K562 (cell line): Measurements from ENCODE around the gene PLA2G15. TPM values are rescaled to one million over a fixed set of nuclear protein-coding genes. Genes with fewer than 3 reads are reported as not detected.
A peak's percentile ranks its signal among the peaks of the same experiment; 100 is the strongest.

Experiments used
- ATAC-seq: fragments of 200-7000 bp; cut with Tn5 transposase; 3 replicates; pipeline ENCODE4 v1.9.1; 2020; ENCODE audit warnings: moderate library complexity
- BruUV-seq: library from RNA; stranded (reverse); fragments of 400-500 nt; replicated peaks from 2 replicates; lab custom pipeline; 2021; lab: Mats Ljungman, UMichigan
- CTCF ChIA-PET: fragments of 300-600 bp; formaldehyde crosslinking; extraction: SDS; loops from one replicate; lab custom pipeline; 2021; ENCODE audit warnings: low intra/inter-chr PET ratio; lab: Yijun Ruan, JAX
- POLR2A ChIA-PET: fragments of 300-600, 350-650 bp; sonication (Branson Sonifier 250); formaldehyde crosslinking; extraction: SDS; loops from one replicate; lab custom pipeline; 2021; ENCODE audit warnings: antibody characterized with exemption, inconsistent platforms; lab: Yijun Ruan, JAX
- DNase-seq, 4 experiments: peaks; one replicate each; pipeline versions ENCODE4 v3.0.0 to v3.0.0-alpha.2; 2011 to 2018; ENCODE audit warnings: low spot score in 3 of 4, mixed read lengths in 3 of 4; ENCODE audit errors: extremely low read depth in 1 of 4
- FAIRE-seq: peaks from 2 replicates; lab custom pipeline; 2011; peaks lifted over from hg19 to GRCh38; lab: Jason Lieb, UNC
- H2AFZ ChIP-seq: 2 replicates; pipeline ENCODE4 v1.6.0; 2011; ENCODE audit warnings: low read depth, low read length, control low read depth, inconsistent platforms
- H3K27ac ChIP-seq: fragments of 200-600 bp; 3 replicates; pipeline ENCODE4 v1.8.0; 2011; ENCODE audit warnings: low read depth, mild to moderate bottlenecking, control low read depth, inconsistent platforms, low read length, moderate library complexity, mixed read lengths; ENCODE audit errors: extremely low read depth
- H3K27me3 ChIP-seq, 2 experiments: fragments of 300-600 bp in 1 of 2; 2 replicates in 1 of 2; 3 replicates in 1 of 2; pipeline versions ENCODE4 v1.6.0 to v1.8.0; 2011; ENCODE audit warnings: inconsistent platforms in 2 of 2, low read length in 2 of 2, mild to moderate bottlenecking in 1 of 2, mixed read lengths in 1 of 2, moderate library complexity in 1 of 2; ENCODE audit not compliant: control insufficient read depth in 2 of 2, insufficient read depth in 2 of 2
- H3K36me3 ChIP-seq: fragments of 300-600 bp; 3 replicates; pipeline ENCODE4 v1.8.0; 2011; ENCODE audit warnings: mild to moderate bottlenecking, low read length, inconsistent platforms; ENCODE audit not compliant: control insufficient read depth, insufficient read depth
- H3K4me1 ChIP-seq, 2 experiments: fragments of 200-600 bp in 1 of 2; replicated peaks in 1 of 2; 2 replicates in 1 of 2; 3 replicates in 1 of 2; pipeline versions ENCODE4 v1.5.1 to v1.8.0; 2011; ENCODE audit warnings: inconsistent platforms in 2 of 2, low read length in 2 of 2, mild to moderate bottlenecking in 1 of 2, mixed read lengths in 1 of 2, moderate library complexity in 1 of 2; ENCODE audit not compliant: control insufficient read depth in 2 of 2, insufficient read depth in 2 of 2
- H3K4me2 ChIP-seq: 2 replicates; pipeline ENCODE4 v1.6.1; 2011; ENCODE audit warnings: low read length, control low read depth, inconsistent platforms, mixed read lengths; ENCODE audit not compliant: insufficient read depth
- H3K4me3 ChIP-seq: fragments of 200-600 bp; sonication (generic), shearing (Covaris generic); 2 replicates; pipeline ENCODE4 v1.5.1; 2016; ENCODE audit warnings: control low read depth, inconsistent platforms
- H3K79me2 ChIP-seq: fragments of 200-600 bp; 3 replicates; pipeline ENCODE4 v1.8.0; 2011; ENCODE audit warnings: low read length, inconsistent platforms; ENCODE audit not compliant: control insufficient read depth, insufficient read depth
- H3K9ac ChIP-seq, 2 experiments: 2 replicates each; pipeline versions ENCODE4 v1.6.0 to v1.6.1; 2011; ENCODE audit warnings: low read depth in 2 of 2, low read length in 2 of 2, control low read depth in 1 of 2, inconsistent platforms in 1 of 2, mild to moderate bottlenecking in 1 of 2, mixed read lengths in 1 of 2; ENCODE audit not compliant: insufficient read depth in 1 of 2
- H3K9me1 ChIP-seq: one replicate; pipeline ENCODE4 v1.6.0; 2011; ENCODE audit warnings: inconsistent platforms, mild to moderate bottlenecking, low read length, moderate library complexity; ENCODE audit not compliant: control insufficient read depth, insufficient read depth
- H3K9me3 ChIP-seq: replicated peaks from 2 replicates; pipeline ENCODE4 v1.5.1; 2011; ENCODE audit warnings: low read depth, low read length, inconsistent platforms; ENCODE audit not compliant: control insufficient read depth, insufficient read depth
- H4K20me1 ChIP-seq: replicated peaks from 2 replicates; pipeline ENCODE4 v1.6.1; 2011; ENCODE audit warnings: low read length, inconsistent platforms, mixed read lengths; ENCODE audit not compliant: control insufficient read depth, insufficient read depth
- ARID1B ChIP-seq: fragments of 450-650 bp; IDR thresholded peaks from 2 replicates; pipeline ENCODE4 v1.6.1; 2016; ENCODE audit warnings: antibody characterized with exemption, mild to moderate bottlenecking, inconsistent platforms
- CBX1 ChIP-seq: sonication (generic); IDR thresholded peaks from 2 replicates; pipeline ENCODE4 v1.6.1; 2016; ENCODE audit warnings: antibody characterized with exemption, low read depth, mild to moderate bottlenecking
- CREB1 ChIP-seq, 2 experiments: sonication (generic) in 1 of 2; formaldehyde crosslinking in 1 of 2; IDR thresholded peaks; 2 replicates each; pipeline versions ENCODE4 v1.6.1 to v1.8.0; 2012 to 2022; ENCODE audit warnings: inconsistent platforms in 1 of 2, mild to moderate bottlenecking in 1 of 2, missing genetic modification reagents in 1 of 2, moderate library complexity in 1 of 2
- GTF2A2 ChIP-seq: IDR thresholded peaks from 2 replicates; pipeline ENCODE4 v1.6.1; 2016; ENCODE audit warnings: mild to moderate bottlenecking, missing genetic modification characterization, missing compliant biosample characterization
- MBD2 ChIP-seq: sonication (generic); IDR thresholded peaks from 2 replicates; pipeline ENCODE4 v1.6.1; 2016; ENCODE audit warnings: low read depth, borderline replicate concordance
- PHF21A ChIP-seq: fragments of 450-650 bp; IDR thresholded peaks from 2 replicates; pipeline ENCODE4 v1.6.1; 2017; ENCODE audit warnings: low read depth, borderline replicate concordance
- POLR2H ChIP-seq: IDR thresholded peaks from 2 replicates; pipeline ENCODE4 v1.6.1; 2016; ENCODE audit warnings: missing genetic modification characterization, low read depth, mild to moderate bottlenecking, control low read depth, missing compliant biosample characterization, moderate library complexity
- ZBTB8A ChIP-seq: fragments of 450-650 bp; IDR thresholded peaks from 2 replicates; pipeline ENCODE4 v1.6.1; 2018; ENCODE audit warnings: mild to moderate bottlenecking, moderate library complexity; ENCODE audit not compliant: partially characterized antibody
- ZEB2 ChIP-seq: fragments of 450-650 bp; IDR thresholded peaks from 2 replicates; pipeline ENCODE4 v1.6.1; 2016
- ZNF23 ChIP-seq: fragments of 250-450 bp; sonication (Bioruptor Pico); IDR thresholded peaks from 2 replicates; pipeline ENCODE4 v1.4.0; 2020; ENCODE audit warnings: mild to moderate bottlenecking
- ZNF764 ChIP-seq: fragments of 250-450 bp; sonication (Bioruptor Pico); IDR thresholded peaks from 2 replicates; pipeline ENCODE4 v1.4.0; 2020; ENCODE audit warnings: low read depth, mild to moderate bottlenecking, moderate library complexity
- WGBS: fragments of 100-300 bp; shearing (Covaris generic); methylation state at CpG from one replicate; pipeline ENCODE4 v1.1.6; 2016; ENCODE audit warnings: low coverage, mixed read lengths; ENCODE audit not compliant: insufficient coverage; ENCODE audit errors: missing lambda C conversion rate; 5-methylcytosine and 5-hydroxymethylcytosine counted together
- in situ Hi-C: fragments of 300-500 bp; cut with MboI; formaldehyde crosslinking; loops from 4 replicates; pipeline ENCODE4 v1.15.0; 2018; ENCODE audit warnings: inconsistent platforms, mixed read lengths
- intact Hi-C: fragments of 100-400 bp; cut with micrococcal nuclease; formaldehyde crosslinking; loops from 2 replicates; pipeline ENCODE4 v1.14.2; 2022
- polyA plus RNA-seq, 8 experiments: library from polyadenylated mRNA; depleted of rRNA in 4 of 8; stranded (reverse) in 5 of 8; unstranded in 3 of 8; fragments of >200 nt; fragmentation: Nextera tagmentation in 2 of 8; fragmentation: Illumina TruSeq in 1 of 8; extraction: Ambion mirVana in 2 of 8; extraction: Trizol in 1 of 8; gene quantifications; 2 replicates each; pipeline versions ENCODE4 v1.2.1 to v1.2.3, GENCODE V29; 2011 to 2014; ENCODE audit warnings: inconsistent platforms in 1 of 8, missing spikeins in 1 of 8
- total RNA-seq, 7 experiments: library from RNA; depleted of rRNA in 6 of 7; stranded (reverse); fragments of >200 nt in 6 of 7; fragmentation: Illumina TruSeq in 2 of 7; extraction: Trizol in 2 of 7; gene quantifications; 2 replicates each; pipeline versions ENCODE4 v1.2.1 to v1.2.3, GENCODE V29; 2011 to 2021; ENCODE audit warnings: low replicate concordance in 1 of 7
- TF ChIP-seq, protein P1 (sequence below): fragments of 200-800 bp; sonication (Bioruptor generic); IDR thresholded peaks from 2 replicates; pipeline ENCODE4 v1.6.1; 2017; ENCODE audit warnings: missing genetic modification characterization, missing compliant biosample characterization
- TF ChIP-seq, protein P2 (sequence below): IDR thresholded peaks from 2 replicates; pipeline ENCODE4 v1.6.1; 2014; ENCODE audit warnings: antibody characterized with exemption
- TF ChIP-seq, protein P3 (sequence below), 2 experiments: fragments of 450-650 bp; IDR thresholded peaks; 2 replicates each; pipeline ENCODE4 v1.6.1; 2016
- TF ChIP-seq, protein P4 (sequence below): sonication (generic); formaldehyde crosslinking; IDR thresholded peaks from 2 replicates; pipeline ENCODE4 v1.8.1; 2022; ENCODE audit warnings: missing genetic modification reagents
- TF ChIP-seq, protein P5 (sequence below): fragments of 450-650 bp; IDR thresholded peaks from 2 replicates; pipeline ENCODE4 v1.6.1; 2016; ENCODE audit warnings: low read depth, mild to moderate bottlenecking, moderate library complexity

The PLA2G15 gene
- total and polyA plus RNA-seq, 9 of the 15 experiments (the other 6 are each of a cell fraction or from before 2014, with no cell fraction given): 0.42 to 8.6 (median 4.8) TPM

DNA sequence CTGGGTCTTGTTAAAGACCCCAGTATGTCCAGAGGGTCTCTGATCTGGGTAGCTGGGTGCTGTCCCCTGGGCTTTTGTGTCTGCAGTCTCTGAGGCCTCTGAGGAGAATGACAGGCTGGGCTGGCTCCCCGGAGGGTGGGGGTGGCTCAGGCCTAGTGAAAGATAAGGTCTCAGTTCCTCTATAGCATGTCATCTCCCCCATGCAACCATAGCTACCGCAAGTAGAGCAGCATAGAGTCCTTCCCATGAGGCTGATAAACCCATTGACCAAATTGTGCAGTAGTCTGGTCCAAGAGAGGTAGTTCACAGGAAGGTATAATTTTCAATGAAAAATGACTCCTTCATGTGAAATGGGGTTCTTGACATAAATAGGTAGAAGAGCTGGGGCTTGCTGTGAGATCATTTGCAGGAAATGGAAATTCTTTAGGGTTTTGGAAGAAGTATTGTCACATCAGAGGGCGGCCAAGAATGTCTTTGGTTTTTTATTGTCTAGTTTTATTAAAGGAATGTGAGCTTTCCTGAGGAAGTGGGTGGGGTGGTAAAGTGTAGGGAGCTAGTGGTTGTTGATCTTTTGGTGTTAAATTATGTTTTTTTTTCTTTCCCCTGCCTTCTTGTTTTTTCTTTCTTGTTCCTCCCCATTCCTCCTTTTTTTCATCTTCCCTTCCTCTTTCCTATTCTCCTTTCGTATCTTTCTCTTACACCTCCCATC is 44.6 kb downstream of the PLA2G15 start:
- intact Hi-C loops: no loop called here
- in situ Hi-C loops: no loop called here
- FAIRE-seq (peak; percentile 100), DNase-seq (peak; percentile 61 to 88 (median 75)), ATAC-seq (peak; percentile 98)
- Histone ChIP-seq H2AFZ (no peak overlapping the region), H3K4me2 (no peak overlapping the region; the same call in none of the 2 replicates), H3K9ac (peak overlapping the region; percentile 34 to 45; a peak in 2 of 4 replicates), H3K9me3 (no peaks in the 10 kb centered on the region), H3K9me1 (no peaks in the 10 kb centered on the region), H3K27ac (peak overlapping the region; percentile 62; the same call in 2 of the 3 replicates), H3K27me3 (no peaks in the 10 kb centered on the region), H3K4me3 (no peak overlapping the region), H3K4me1 (peaks cover 14 to 22% of the 10 kb centered on the region in 2 experiments), H4K20me1 (peaks cover 7% of the 10 kb centered on the region; the same call in 1 of the 2 replicates), H3K36me3 (peaks cover 83% of the 10 kb centered on the region), H3K79me2 (peaks cover 19% of the 10 kb centered on the region)
- WGBS: 33% methylated on average over 4 of the region's 4 CpGs
- ChIA-PET CTCF (no interaction called here), POLR2A (interaction anchor here (0.6 to 3.4 kb wide), 7 partner anchors 10 to 726 kb away, joined by 3 to 27 read pairs (median 4); partner anchors contain the start of genes PRMT7 and SLC7A6OS)
- BruUV-seq: no TSS peak
- TF ChIP-seq ZNF23 (no peak), PHF21A (no peak), ARID1B (peak; percentile 44; the same call in 1 of the 2 replicates), POLR2H (tag) (no peak), ZEB2 (no peak), ZBTB8A (no peak), CREB1 (IDR thresholded peaks at IDR 0.05) (no peak), CREB1 (CRISPR knock-in tag; IDR thresholded peaks at IDR 0.05) (no peak), CBX1 (no peak), GTF2A2 (no peak), MBD2 (no peak), ZNF764 (CRISPR knock-in tag) (no peak)
- TF ChIP-seq, protein P1, sequence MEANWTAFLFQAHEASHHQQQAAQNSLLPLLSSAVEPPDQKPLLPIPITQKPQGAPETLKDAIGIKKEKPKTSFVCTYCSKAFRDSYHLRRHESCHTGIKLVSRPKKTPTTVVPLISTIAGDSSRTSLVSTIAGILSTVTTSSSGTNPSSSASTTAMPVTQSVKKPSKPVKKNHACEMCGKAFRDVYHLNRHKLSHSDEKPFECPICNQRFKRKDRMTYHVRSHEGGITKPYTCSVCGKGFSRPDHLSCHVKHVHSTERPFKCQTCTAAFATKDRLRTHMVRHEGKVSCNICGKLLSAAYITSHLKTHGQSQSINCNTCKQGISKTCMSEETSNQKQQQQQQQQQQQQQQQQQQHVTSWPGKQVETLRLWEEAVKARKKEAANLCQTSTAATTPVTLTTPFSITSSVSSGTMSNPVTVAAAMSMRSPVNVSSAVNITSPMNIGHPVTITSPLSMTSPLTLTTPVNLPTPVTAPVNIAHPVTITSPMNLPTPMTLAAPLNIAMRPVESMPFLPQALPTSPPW (CRISPR knock-in tag): peak; percentile 79
- TF ChIP-seq, protein P2, sequence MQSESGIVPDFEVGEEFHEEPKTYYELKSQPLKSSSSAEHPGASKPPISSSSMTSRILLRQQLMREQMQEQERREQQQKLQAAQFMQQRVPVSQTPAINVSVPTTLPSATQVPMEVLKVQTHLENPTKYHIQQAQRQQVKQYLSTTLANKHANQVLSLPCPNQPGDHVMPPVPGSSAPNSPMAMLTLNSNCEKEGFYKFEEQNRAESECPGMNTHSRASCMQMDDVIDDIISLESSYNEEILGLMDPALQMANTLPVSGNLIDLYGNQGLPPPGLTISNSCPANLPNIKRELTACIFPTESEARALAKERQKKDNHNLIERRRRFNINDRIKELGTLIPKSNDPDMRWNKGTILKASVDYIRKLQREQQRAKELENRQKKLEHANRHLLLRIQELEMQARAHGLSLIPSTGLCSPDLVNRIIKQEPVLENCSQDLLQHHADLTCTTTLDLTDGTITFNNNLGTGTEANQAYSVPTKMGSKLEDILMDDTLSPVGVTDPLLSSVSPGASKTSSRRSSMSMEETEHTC: no peak
- TF ChIP-seq, protein P3, sequence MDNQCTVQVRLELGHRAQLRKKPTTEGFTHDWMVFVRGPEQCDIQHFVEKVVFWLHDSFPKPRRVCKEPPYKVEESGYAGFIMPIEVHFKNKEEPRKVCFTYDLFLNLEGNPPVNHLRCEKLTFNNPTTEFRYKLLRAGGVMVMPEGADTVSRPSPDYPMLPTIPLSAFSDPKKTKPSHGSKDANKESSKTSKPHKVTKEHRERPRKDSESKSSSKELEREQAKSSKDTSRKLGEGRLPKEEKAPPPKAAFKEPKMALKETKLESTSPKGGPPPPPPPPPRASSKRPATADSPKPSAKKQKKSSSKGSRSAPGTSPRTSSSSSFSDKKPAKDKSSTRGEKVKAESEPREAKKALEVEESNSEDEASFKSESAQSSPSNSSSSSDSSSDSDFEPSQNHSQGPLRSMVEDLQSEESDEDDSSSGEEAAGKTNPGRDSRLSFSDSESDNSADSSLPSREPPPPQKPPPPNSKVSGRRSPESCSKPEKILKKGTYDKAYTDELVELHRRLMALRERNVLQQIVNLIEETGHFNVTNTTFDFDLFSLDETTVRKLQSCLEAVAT (IDR thresholded peaks at IDR 0.05): no peak
- TF ChIP-seq, protein P4, sequence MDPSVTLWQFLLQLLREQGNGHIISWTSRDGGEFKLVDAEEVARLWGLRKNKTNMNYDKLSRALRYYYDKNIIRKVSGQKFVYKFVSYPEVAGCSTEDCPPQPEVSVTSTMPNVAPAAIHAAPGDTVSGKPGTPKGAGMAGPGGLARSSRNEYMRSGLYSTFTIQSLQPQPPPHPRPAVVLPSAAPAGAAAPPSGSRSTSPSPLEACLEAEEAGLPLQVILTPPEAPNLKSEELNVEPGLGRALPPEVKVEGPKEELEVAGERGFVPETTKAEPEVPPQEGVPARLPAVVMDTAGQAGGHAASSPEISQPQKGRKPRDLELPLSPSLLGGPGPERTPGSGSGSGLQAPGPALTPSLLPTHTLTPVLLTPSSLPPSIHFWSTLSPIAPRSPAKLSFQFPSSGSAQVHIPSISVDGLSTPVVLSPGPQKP (CRISPR knock-in tag): no peak
- TF ChIP-seq, protein P5, sequence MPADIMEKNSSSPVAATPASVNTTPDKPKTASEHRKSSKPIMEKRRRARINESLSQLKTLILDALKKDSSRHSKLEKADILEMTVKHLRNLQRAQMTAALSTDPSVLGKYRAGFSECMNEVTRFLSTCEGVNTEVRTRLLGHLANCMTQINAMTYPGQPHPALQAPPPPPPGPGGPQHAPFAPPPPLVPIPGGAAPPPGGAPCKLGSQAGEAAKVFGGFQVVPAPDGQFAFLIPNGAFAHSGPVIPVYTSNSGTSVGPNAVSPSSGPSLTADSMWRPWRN: no peak
